GM21825 (cell line): Measurements from ENCODE around the gene GNAI1.

Experiments used
- ATAC-seq: cut with Tn5 transposase; IDR thresholded peaks from one replicate; pipeline ENCODE4 v1.9.1; 2021; ENCODE audit warnings: mild to moderate bottlenecking, moderate library complexity; ENCODE audit not compliant: unreplicated experiment

Gene GNAI1

DNA sequence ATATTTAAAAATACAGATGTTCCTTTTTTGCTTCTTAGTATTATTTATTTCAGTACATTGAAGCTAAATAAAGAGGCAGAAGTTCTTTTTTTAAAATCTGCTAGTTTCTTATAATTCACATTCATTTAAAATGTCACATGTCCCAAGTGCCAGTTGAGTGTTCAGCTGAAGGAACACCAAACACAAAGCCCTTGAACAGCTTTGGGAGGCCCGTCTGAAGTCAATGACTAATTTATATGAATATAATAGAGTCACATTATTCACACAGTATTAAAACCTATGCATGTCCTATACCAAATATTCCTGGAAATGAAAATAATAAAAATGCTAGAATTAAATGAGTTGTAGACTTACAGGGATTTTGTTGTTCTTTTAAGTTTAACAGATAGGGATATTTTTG lies 70.3 kb downstream of the GNAI1 start:
- ATAC-seq, result no peak

DNA sequence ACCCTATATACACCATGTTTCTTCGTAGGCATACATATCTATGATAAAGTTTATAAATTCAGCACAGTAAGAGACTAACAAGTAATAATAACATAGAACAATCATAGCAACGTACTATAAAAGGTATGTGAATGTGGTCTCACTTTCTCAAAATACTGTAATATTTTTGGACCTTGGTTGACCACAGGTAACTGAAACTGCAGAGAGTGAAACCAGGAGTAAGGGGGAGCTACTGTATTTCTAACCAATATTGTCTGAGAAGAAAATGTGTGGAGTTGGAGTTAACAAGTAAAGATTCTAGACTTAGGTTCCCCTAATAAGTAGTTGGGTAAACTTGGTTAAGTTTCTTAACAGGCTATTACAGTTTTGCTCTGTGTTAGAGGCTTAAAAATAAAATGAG lies 72.1 kb downstream of the GNAI1 start:
- no peak for ATAC-seq

DNA sequence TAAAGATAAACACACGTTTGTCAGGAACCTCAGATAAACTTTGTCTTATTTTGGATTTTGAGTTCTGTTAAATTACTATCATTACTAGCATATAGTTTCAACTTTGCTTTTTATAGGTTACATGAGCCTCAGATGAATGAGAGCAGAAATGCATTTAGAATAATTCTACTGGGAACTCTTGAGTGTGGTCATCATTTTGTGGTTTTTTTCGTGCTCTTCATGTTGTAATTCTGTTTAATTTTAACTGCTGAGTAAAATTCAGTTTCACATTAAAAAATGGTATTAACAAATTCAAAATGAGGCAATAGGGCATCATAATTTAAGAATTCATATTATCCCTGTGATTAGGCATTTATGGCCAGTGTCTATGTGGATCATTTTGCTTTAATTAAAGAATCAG lies 72.9 kb downstream of the GNAI1 start:
- ATAC-seq, result no peak

DNA sequence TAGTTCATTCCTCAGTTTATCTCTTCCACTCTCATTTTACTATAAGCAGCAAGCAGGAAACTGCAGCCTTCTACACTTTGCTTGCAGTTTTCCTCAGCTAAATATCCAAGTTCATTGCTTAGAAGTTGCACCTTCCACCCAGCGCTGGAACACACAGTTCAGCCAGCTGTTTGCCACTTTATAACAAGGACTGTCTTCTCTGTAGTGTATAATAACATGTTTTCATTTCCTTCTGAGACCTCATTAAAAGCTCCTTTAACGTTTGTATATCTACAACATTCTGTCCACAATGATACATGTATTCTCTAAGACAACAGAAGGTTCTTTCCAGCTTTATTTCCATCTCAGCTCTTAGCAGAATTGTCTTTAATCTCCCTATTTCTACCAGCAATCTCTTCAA lies 74.1 kb downstream of the GNAI1 start:
- ATAC-seq, result no peak

DNA sequence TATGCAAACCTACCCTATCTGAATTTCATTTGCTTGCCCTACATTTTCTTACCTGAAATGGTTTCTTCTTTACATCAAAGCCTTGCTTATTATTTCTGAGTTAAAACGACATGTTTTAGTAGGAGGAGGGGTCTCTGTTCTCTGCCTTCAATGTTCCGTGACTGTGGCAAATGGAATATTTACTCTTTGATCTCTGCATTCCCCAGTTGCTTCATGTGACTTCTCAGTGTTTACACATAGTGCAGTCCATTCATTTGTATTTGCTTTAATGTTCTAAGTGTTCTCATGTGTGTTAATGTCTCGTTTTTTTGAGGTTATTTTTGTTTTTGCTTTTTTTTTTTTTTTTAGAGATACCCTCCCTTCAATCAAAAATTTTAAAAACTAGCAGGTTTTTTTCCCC lies 75.8 kb downstream of the GNAI1 start:
- no peak for ATAC-seq

DNA sequence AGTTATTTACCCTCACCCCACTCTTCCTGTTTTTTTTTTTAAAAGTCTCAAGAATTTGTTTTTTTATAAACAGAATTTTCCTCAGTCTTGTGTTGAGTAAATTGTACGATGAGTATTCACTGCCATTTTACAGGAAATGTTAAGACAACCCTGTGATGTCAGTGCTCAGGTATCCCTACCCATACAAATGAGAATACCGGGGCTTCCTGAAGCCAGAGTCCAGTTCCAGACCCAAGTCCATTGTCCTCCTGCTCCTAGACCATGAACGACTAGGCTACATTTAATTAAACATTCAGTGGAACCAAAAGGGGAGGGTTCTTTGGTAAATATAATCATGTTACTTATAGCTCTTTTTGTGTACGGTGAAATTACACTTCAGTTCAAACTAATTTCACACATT lies 79.2 kb downstream of the GNAI1 start:
- no peak for ATAC-seq

DNA sequence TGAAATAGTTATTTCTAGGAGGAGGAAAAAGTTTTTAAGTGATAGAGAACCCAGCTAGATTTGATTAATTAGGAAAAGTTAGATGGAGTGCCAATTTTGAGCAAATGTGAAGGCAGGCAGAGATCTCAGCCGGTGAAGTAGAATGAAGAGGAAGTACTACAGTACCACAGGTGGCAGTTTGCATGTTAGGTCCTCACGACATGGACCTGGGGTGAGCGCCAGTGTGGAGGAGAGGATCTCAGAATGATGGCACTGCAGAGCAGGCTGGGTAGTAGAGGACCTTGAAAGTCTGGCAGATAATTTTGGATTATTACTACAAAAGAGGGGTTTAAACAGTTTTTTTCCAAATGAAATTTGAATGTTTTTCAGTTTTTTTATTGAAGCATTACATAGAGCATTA lies 81.1 kb downstream of the GNAI1 start:
- ATAC-seq, result no peak

DNA sequence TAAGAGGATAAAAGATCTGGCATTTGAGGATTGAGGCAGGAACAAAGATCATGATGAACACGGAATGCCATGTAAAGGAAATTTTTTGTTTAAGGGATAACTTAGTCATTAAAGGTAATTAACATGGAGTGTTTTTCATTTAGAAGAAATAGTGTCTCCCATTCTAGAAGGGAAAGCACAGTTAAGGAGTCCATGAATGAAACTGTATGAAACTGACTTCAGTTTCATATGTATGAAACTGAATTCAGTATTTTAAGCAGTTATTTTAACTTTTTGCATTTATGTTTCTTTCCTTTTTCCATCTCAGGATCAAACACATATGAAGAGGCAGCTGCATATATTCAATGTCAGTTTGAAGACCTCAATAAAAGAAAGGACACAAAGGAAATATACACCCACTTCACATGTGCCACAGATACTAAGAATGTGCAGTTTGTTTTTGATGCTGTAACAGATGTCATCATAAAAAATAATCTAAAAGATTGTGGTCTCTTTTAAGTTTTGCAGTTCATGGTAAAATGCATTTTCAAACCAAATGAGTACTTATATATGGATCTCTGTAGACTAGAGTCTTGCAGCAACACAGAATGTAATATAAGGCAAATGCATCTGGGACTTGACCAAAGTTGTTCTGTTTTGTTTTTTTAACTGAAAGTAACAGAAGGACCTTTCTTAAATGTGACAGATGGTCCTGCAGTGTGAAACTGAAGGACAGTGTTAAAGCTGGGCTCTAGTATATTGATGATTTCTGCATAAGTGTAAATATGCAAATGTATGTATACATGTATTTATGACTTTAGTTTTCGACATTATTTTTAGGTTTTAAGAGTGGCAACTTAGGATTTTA lies 82.6 kb downstream of the GNAI1 start:
- no peak for ATAC-seq

DNA sequence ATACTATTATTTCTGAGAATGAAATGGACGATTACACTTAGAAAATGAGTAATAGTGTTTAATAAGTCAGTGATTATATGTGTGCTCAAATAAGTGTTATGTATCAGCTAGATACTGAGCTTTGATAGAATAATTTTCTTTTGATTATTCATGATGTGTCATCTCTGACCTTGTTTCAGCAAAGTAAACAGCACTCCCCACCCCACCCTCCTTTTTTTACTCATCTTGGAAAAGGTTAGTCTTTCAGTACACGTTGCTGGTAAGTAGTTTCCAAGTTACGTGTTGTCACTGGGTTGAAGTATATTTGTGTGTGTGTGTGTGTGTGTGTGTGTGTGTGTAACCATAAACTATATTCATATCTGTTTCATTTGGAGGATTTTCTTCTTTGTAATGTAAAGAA lies 84.1 kb downstream of the GNAI1 start:
- no peak for ATAC-seq

DNA sequence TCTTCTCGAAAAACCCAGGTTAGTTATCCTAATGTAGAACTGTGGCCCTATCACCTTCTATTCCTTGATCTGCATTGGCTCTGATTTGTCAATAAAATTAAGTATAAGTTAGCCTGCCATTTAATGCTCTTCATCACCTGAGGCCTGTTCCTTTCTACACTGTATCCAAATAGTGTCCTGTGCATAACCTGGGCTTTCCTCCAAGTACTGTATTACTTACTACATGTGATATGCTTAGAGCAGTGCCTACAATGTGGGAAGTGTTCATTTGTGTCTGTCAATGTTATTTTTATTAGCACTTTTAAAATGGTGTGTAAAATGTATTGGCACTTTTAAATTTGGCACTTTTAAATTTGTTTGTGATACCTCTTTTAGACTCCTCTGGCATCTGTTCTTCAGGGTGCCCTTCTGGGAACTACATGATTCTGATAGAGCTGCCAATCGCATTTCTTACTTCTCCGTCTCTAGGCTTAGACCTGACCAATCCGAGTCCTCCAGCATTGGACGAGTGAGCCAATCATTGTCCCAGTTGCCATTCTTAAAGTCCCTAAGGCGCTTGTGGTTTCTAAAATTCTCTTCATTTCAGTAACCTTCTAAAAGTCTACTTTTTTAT lies 85.5 kb downstream of the GNAI1 start:
- no peak for ATAC-seq

DNA sequence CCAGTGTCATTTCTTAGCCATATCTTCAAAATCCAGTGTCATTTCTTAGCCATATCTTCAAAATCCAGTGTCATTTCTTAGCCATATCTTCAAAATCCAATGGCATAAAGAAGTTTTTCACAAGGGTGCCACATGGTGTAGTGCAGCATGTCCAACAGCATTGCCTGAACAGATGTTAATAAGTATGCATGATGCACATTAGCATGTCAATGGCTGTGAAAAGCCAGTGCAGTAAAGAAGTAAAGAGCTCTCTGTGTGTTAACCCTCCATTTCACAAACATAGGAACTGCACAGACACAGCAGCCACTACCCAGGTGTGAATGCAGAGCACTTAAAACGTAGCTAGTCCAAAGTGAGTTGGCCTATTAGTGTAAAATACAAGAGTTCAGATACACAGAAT lies 89.8 kb downstream of the GNAI1 start:
- ATAC-seq, result no peak

DNA sequence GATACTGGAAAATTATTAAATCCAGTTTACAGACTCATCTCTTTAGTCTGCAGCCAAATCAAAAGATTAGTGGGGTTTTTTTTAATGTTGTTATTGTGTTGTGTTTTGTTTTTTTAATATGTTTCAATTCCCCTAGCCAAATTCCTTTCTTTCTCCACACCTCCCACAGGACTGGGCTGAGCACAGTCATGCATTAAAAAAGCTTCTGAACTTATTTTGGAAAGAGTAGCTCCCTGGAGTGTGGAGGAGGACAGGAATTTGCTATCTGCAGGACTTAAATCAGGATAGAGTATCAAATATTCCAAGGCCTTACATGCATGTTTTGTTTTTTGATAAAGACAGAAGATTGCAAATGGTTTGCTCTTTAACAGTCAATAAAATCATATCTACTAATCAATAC lies 90.7 kb downstream of the GNAI1 start:
- no peak for ATAC-seq

DNA sequence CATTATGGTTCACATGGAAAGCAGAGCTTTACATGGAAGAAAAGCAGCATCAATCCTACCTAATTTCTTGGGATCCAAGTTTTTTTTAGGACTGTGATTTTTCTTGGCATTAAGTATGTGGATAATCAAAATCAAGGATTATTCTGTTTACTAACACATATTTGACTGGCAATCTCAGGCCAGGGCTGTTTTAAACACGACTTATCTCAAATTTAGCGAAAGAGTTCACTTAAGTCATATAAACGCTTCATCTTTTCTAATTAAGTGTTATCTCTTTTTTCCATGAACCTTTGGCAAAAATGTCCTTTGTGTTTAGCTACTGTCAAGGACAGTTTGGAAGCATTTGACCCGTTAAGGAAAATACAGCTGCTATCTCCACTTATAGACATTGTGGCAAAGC lies 92.0 kb downstream of the GNAI1 start:
- no peak for ATAC-seq

DNA sequence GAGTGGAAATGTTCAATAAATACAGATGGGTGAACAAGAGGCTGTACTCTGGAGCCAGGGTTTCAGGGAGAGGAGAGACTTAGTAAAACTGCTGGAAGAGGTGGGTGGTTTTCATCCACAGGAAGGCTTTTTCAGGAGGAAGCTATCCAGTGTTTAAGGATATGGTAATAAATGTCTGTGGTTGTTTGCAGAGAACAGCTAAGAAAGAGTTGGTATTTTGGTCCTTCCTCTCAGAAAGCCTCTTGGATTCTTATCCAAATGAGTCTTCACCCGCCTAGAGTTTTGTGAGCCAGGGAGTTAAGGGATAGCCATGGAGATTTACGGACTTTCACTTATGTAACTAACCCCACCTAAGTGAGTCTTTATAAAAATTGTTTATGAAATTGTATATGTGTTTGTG lies 95.7 kb downstream of the GNAI1 start:
- no peak for ATAC-seq

DNA sequence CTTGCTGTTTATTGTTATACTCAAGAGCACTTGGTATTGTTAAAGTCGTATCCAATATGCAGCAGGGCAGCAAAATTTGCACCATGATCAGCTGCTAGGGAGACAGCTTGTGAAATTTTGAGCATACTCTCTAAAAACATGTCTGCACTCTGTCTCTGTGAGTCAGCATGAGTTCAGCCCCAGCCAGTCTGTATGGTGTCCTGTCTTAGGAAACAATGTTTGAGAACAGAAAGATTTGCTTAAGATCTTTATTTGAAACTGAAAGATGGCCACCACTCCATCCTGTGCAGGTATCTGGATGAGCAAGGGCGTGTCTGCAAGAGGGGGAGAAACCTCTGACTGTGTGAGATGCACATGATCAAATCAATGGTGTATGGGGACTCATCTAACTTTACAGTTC lies 97.1 kb downstream of the GNAI1 start:
- no peak for ATAC-seq

DNA sequence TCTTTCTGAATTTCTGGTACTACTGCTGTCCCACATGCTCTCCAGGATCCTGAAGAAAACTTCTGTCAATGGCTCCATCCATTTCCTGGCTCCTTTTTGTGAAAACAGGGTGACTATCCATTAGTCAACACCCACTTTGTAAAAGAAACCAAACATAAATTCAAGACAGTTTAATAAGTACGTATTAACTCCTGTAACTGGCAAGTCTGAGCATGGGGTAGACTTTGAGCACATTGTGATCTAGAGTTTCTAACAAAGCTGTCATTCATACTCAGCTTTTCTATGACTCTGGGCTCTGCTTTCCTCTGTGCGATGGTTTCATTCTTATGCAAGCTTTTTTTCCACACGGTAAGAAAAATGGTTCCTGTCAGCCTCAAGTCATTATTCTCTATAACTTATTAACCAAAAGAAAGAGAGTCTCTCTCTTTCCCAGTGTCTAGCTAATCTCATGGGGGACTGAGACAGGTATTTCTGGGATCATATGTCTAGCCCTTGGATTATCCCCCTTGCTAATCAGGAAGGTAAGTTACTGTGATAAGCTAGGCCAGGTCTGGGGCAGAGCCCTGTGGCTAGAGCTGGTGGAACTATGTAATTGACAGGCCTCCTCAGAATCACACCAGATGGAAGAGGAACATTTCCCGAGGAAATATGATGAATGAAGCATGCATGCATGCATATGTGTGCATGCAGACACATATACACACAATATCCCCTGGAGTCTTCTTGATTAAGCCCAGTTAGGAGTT lies 98.5 kb downstream of the GNAI1 start:
- no peak for ATAC-seq

DNA sequence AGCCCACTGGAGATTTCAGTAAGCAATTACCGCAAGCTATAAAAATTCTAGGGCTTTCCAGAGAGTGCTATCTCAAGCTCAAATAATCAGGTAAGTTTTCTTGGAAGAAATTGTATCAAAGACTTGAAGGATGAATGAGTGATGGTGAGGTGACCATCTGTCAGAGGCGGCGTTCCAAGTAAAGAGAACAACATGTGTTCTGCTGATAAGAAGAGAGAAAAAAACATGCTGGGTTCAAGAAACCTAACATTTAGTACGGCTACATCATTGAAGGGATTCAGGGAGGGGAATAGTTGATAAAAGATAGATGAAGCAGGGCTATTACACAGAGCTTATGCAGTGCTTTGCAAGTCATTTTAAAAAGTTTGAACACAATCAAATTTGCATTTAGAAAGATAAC lies 100.7 kb downstream of the GNAI1 start:
- no peak for ATAC-seq

DNA sequence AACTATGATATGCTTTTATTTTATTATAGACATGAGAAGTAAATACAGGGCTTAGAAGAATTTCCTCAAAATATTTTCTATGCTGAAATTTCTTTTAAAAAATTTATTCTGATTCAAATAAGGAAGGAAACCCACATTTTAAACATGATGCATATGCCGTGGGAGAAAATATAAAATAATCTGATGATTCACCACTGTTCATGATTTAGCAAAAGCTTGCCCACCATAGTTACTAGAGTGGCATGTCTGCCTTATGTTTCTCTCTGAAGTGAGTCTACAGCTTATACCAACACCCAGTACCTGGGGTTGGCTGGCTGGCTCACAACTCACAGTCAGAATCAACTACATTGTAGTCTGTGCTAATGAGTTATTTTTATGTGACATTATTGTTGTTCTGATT lies 102.0 kb downstream of the GNAI1 start:
- ATAC-seq, result no peak

DNA sequence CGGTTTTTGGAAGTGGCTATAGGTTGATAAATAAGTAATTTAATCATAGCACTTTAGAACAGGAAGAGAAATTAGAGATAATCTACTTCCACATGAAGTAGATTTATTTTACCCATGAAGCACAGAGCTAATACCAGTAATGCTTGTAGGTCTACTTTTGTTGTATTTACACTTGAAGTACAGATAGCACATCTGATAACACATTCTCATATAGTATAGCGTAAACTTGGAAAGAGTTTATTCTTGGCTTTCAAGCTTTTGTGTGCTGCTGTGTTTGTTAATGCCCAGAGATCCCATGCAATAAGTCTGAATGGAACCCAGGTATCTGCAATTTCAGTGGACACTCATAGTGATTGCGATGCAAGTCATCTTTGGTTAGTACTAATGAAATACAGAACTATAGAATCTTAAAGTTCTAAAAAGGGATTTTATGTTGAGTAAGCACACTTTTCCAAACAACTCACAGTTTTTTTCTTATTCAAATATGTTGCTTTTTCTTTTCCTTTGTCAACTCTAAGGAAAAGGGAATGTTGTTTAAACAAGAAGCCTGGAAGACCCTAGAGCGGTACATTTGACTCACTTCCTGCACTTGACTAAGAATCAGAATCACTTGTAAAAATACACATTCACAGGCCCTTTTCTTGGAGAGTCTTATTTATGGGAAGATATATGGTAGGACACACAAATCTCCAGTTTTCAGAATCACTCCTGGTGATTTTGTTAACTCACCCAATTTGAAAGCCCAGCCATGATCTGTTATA lies 105.8 kb downstream of the GNAI1 start:
- ATAC-seq, result no peak

DNA sequence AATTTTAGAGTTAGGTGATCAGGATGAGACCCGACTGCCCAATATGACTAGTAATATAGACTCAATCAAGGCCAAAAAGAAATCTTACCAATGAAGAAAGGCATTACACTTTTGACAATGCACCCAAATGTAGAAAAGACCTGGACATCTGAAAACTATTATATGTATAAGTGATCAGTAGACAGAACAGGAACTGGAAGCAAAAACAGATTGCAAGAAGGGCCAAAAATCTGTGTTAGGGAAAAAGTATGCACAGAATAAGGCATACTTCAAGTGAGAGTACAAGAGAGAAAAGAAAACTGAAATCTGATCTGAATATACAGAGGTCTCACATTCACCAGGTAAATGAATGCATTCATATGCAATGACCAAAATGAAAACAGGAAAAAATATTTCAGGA lies 107.0 kb downstream of the GNAI1 start:
- ATAC-seq, result no peak

DNA sequence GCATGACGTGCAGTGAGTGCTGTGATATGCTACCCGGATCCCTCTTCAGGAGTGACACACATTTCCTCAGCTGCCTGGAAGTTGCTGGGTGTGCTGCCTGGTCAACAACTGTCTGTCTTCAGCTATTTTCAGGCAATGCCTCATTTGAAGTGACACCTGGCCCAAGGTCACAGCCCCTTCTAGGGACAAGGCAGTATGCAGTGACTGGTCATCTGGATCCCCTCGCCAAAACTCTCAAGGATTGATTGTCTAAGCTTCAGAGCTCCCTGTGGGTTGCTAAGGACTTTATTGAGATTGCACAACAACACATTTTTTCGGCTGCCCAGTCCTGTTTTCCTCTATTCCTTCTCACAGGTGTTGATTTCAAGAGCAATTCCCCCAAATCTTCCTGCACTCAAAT lies 108.8 kb downstream of the GNAI1 start:
- no peak for ATAC-seq
